T-helper 1 cell treated with Interleukin-12 subunit alpha and Interleukin-12 subunit beta and Interleukin-4 antibody, amounts not matched to agents 30 μg/mL and 1 μg/mL, for 36 hours (primary cell): ENCODE data around the gene ZNF148.
A peak's percentile ranks its signal among the peaks of the same experiment; 100 is the strongest.

Experiments
- H3K27ac Mint-ChIP-seq: one replicate; pipeline ENCODE4 v1.8.0; 2021; ENCODE audit warnings: mild to moderate bottlenecking, mixed read lengths
- H3K27me3 Mint-ChIP-seq: one replicate; pipeline ENCODE4 v1.8.0; 2021; ENCODE audit warnings: low read depth, mixed read lengths
- H3K36me3 Mint-ChIP-seq: one replicate; pipeline ENCODE4 v1.8.0; 2021; ENCODE audit warnings: low read depth, mixed read lengths
- H3K4me1 Mint-ChIP-seq: one replicate; pipeline ENCODE4 v1.8.0; 2021; ENCODE audit warnings: low read depth, mixed read lengths
- H3K4me3 Mint-ChIP-seq: one replicate; pipeline ENCODE4 v1.8.0; 2021; ENCODE audit warnings: mild to moderate bottlenecking, moderate library complexity, mixed read lengths
- H3K9me3 Mint-ChIP-seq: one replicate; pipeline ENCODE4 v1.8.0; 2021; ENCODE audit warnings: mixed read lengths

The ZNF148 gene

GRCh38 chr3:125261031-125261430, 114.1 kb downstream of the ZNF148 start:
- H3K4me1 Mint-ChIP-seq, result peaks cover 7% of the 10 kb centered on the region
- no peak overlapping the region for H3K4me3 Mint-ChIP-seq
- no peak overlapping the region for H3K27ac Mint-ChIP-seq
- H3K27me3 Mint-ChIP-seq, result no peaks in the 10 kb centered on the region
- H3K9me3 Mint-ChIP-seq, result peaks cover 13% of the 10 kb centered on the region
- peaks cover 28% of the 10 kb centered on the region for H3K36me3 Mint-ChIP-seq

- H3K36me3 Mint-ChIP-seq, result peaks cover 25% of the 10 kb centered on the region
- H3K27me3 Mint-ChIP-seq, result no peaks in the 10 kb centered on the region
- peaks cover 5% of the 10 kb centered on the region for H3K4me1 Mint-ChIP-seq
- peaks cover 13% of the 10 kb centered on the region for H3K9me3 Mint-ChIP-seq
- H3K4me3 Mint-ChIP-seq, result no peak overlapping the region
- H3K27ac Mint-ChIP-seq, result no peak overlapping the region
These were observed 115.0 kb downstream of the ZNF148 start for GRCh38 chr3:125260158-125260557.

GRCh38 chr3:125257536-125257935, 117.6 kb downstream of the ZNF148 start:
- H3K9me3 Mint-ChIP-seq, result peaks cover 13% of the 10 kb centered on the region
- H3K36me3 Mint-ChIP-seq, result peaks cover 24% of the 10 kb centered on the region
- H3K27ac Mint-ChIP-seq, result no peak overlapping the region
- H3K4me1 Mint-ChIP-seq, result peaks cover 8% of the 10 kb centered on the region
- H3K27me3 Mint-ChIP-seq, result no peaks in the 10 kb centered on the region
- no peak overlapping the region for H3K4me3 Mint-ChIP-seq

- no peaks in the 10 kb centered on the region for H3K27me3 Mint-ChIP-seq
- H3K27ac Mint-ChIP-seq, result no peak overlapping the region
- H3K36me3 Mint-ChIP-seq, result peaks cover 24% of the 10 kb centered on the region
These were observed 118.5 kb downstream of the ZNF148 start for GRCh38 chr3:125256675-125257074.

GRCh38 chr3:125250973-125251372, 124.2 kb downstream of the ZNF148 start:
- Mint-ChIP-seq H3K36me3 (peaks cover 8% of the 10 kb centered on the region), H3K9me3 (no peaks in the 10 kb centered on the region), H3K27ac (no peak overlapping the region), H3K27me3 (no peaks in the 10 kb centered on the region), H3K4me1 (peaks cover 2% of the 10 kb centered on the region), H3K4me3 (no peak overlapping the region)

More at GRCh38 chr3:125256675-125257074, 118.5 kb downstream of the ZNF148 start:
- Mint-ChIP-seq H3K4me1 (peaks cover 8% of the 10 kb centered on the region), H3K9me3 (peaks cover 13% of the 10 kb centered on the region), H3K4me3 (no peak overlapping the region)

- Mint-ChIP-seq H3K4me3 (no peak overlapping the region), H3K27me3 (no peaks in the 10 kb centered on the region), H3K36me3 (peaks cover 11% of the 10 kb centered on the region), H3K4me1 (no peaks in the 10 kb centered on the region), H3K9me3 (no peaks in the 10 kb centered on the region), H3K27ac (no peak overlapping the region)
These were observed 128.9 kb downstream of the ZNF148 start for GRCh38 chr3:125246237-125246636.

GRCh38 chr3:125245521-125245920, 129.6 kb downstream of the ZNF148 start:
- Mint-ChIP-seq H3K36me3 (peaks cover 11% of the 10 kb centered on the region), H3K4me1 (peaks cover 2% of the 10 kb centered on the region), H3K27me3 (no peaks in the 10 kb centered on the region), H3K4me3 (no peak overlapping the region), H3K9me3 (no peaks in the 10 kb centered on the region), H3K27ac (no peak overlapping the region)

- peaks cover 3% of the 10 kb centered on the region for H3K9me3 Mint-ChIP-seq
- H3K27ac Mint-ChIP-seq, result no peak overlapping the region
- H3K4me1 Mint-ChIP-seq, result peaks cover 2% of the 10 kb centered on the region
- H3K36me3 Mint-ChIP-seq, result peaks cover 19% of the 10 kb centered on the region
- H3K4me3 Mint-ChIP-seq, result no peak overlapping the region
- H3K27me3 Mint-ChIP-seq, result no peaks in the 10 kb centered on the region
These were observed 134.6 kb downstream of the ZNF148 start for GRCh38 chr3:125240496-125240895.

GRCh38 chr3:125239266-125239665, 135.9 kb downstream of the ZNF148 start:
- Mint-ChIP-seq H3K4me1 (peaks cover 2% of the 10 kb centered on the region), H3K27ac (no peak overlapping the region)

GRCh38 chr3:125238759-125239158, 136.4 kb downstream of the ZNF148 start:
- no peak overlapping the region for H3K27ac Mint-ChIP-seq
- peaks cover 3% of the 10 kb centered on the region for H3K4me1 Mint-ChIP-seq
- no peaks in the 10 kb centered on the region for H3K27me3 Mint-ChIP-seq
- H3K4me3 Mint-ChIP-seq, result no peak overlapping the region
- H3K36me3 Mint-ChIP-seq, result peaks cover 20% of the 10 kb centered on the region
- peaks cover 8% of the 10 kb centered on the region for H3K9me3 Mint-ChIP-seq

More at GRCh38 chr3:125239266-125239665, 135.9 kb downstream of the ZNF148 start:
- no peaks in the 10 kb centered on the region for H3K27me3 Mint-ChIP-seq
- H3K4me3 Mint-ChIP-seq, result no peak overlapping the region
- peaks cover 8% of the 10 kb centered on the region for H3K9me3 Mint-ChIP-seq
- H3K36me3 Mint-ChIP-seq, result peaks cover 19% of the 10 kb centered on the region

- peaks cover 8% of the 10 kb centered on the region for H3K9me3 Mint-ChIP-seq
- peaks cover 5% of the 10 kb centered on the region for H3K4me1 Mint-ChIP-seq
- no peak overlapping the region for H3K27ac Mint-ChIP-seq
- no peak overlapping the region for H3K4me3 Mint-ChIP-seq
- H3K36me3 Mint-ChIP-seq, result peaks cover 39% of the 10 kb centered on the region
- no peaks in the 10 kb centered on the region for H3K27me3 Mint-ChIP-seq
These were observed 138.7 kb downstream of the ZNF148 start for GRCh38 chr3:125236331-125236903.

GRCh38 chr3:125234831-125235230, 140.3 kb downstream of the ZNF148 start:
- Mint-ChIP-seq H3K4me1 (peaks cover 6% of the 10 kb centered on the region), H3K27me3 (no peaks in the 10 kb centered on the region), H3K36me3 (peaks cover 42% of the 10 kb centered on the region), H3K9me3 (peaks cover 8% of the 10 kb centered on the region), H3K4me3 (no peak overlapping the region), H3K27ac (no peak overlapping the region)

- no peak overlapping the region for H3K4me3 Mint-ChIP-seq
- H3K9me3 Mint-ChIP-seq, result peaks cover 8% of the 10 kb centered on the region
- H3K27ac Mint-ChIP-seq, result peak overlapping the region; percentile 57
- H3K36me3 Mint-ChIP-seq, result peaks cover 42% of the 10 kb centered on the region
- H3K27me3 Mint-ChIP-seq, result no peaks in the 10 kb centered on the region
- H3K4me1 Mint-ChIP-seq, result peaks cover 6% of the 10 kb centered on the region
These were observed 142.7 kb downstream of the ZNF148 start for GRCh38 chr3:125232401-125232800.

GRCh38 chr3:125231895-125232294, 143.2 kb downstream of the ZNF148 start:
- peaks cover 6% of the 10 kb centered on the region for H3K4me1 Mint-ChIP-seq
- H3K4me3 Mint-ChIP-seq, result no peak overlapping the region
- H3K36me3 Mint-ChIP-seq, result peaks cover 40% of the 10 kb centered on the region
- no peaks in the 10 kb centered on the region for H3K27me3 Mint-ChIP-seq
- H3K27ac Mint-ChIP-seq, result no peak overlapping the region
- H3K9me3 Mint-ChIP-seq, result peaks cover 8% of the 10 kb centered on the region

- H3K9me3 Mint-ChIP-seq, result no peaks in the 10 kb centered on the region
- no peak overlapping the region for H3K4me3 Mint-ChIP-seq
- no peaks in the 10 kb centered on the region for H3K27me3 Mint-ChIP-seq
- H3K27ac Mint-ChIP-seq, result no peak overlapping the region
- H3K4me1 Mint-ChIP-seq, result peaks cover 6% of the 10 kb centered on the region
- peaks cover 27% of the 10 kb centered on the region for H3K36me3 Mint-ChIP-seq
These were observed 145.4 kb downstream of the ZNF148 start for GRCh38 chr3:125229707-125230106.

- H3K9me3 Mint-ChIP-seq, result no peaks in the 10 kb centered on the region
- no peak overlapping the region for H3K27ac Mint-ChIP-seq
- peaks cover 6% of the 10 kb centered on the region for H3K4me1 Mint-ChIP-seq
- no peaks in the 10 kb centered on the region for H3K27me3 Mint-ChIP-seq
- no peak overlapping the region for H3K4me3 Mint-ChIP-seq
- H3K36me3 Mint-ChIP-seq, result peaks cover 27% of the 10 kb centered on the region
These were observed 146.0 kb downstream of the ZNF148 start for GRCh38 chr3:125229168-125229567.
